ENCODE measurements around the gene NEAT1.

GRCh38 chr11:65418431-65418680, 4.2 kb upstream of the NEAT1 start:
- TF ChIP-seq ZNF274 (IDR thresholded peaks at IDR 0.05; ENCODE audit: low read depth, low read length) (no peak), YY1 (IDR thresholded peaks at IDR 0.05; ENCODE audit: insufficient read depth, insufficient read length) (no peak)
